Measurements from ENCODE around the gene KIF14. TPM values are rescaled to one million over a fixed set of nuclear protein-coding genes. Genes with fewer than 3 reads are reported as not detected.

Gene KIF14
- total RNA-seq, 3 donors from 2014 or later = 0.60 to 3.0 (median 0.81) TPM

GRCh38 chr1:200653022-200653462 lies 32.5 kb upstream of the KIF14 start:
- no peaks in the 10 kb centered on the region for H3K36me3 ChIP-seq (ENCODE audit: low read depth)
- no peak overlapping the region for H3K4me3 ChIP-seq
- ATAC-seq (no peak), DNase-seq (no peak)
- no peak for TF ChIP-seq CTCF (IDR thresholded peaks at IDR 0.05)
- H3K9me3 ChIP-seq = no peaks in the 10 kb centered on the region
- intact Hi-C loops (cut with DNase I, micrococcal nuclease) = no loop called here
- no peaks in the 10 kb centered on the region for H3K4me1 ChIP-seq (ENCODE audit: low read depth)

GRCh38 chr1:200652378-200652777 lies 31.8 kb upstream of the KIF14 start:
- H3K4me1 ChIP-seq (ENCODE audit: low read depth) = no peaks in the 10 kb centered on the region
- intact Hi-C loops (cut with DNase I, micrococcal nuclease) = no loop called here
- no peak for TF ChIP-seq CTCF (IDR thresholded peaks at IDR 0.05)
- no peaks in the 10 kb centered on the region for H3K36me3 ChIP-seq (ENCODE audit: low read depth)
- DNase-seq (no peak), ATAC-seq (no peak)
- H3K4me3 ChIP-seq = no peak overlapping the region
- H3K9me3 ChIP-seq = no peaks in the 10 kb centered on the region

- ATAC-seq (no peak), DNase-seq (no peak)
- no peak overlapping the region for H3K4me3 ChIP-seq
- no peaks in the 10 kb centered on the region for H3K4me1 ChIP-seq (ENCODE audit: low read depth)
- H3K9me3 ChIP-seq = no peaks in the 10 kb centered on the region
- TF ChIP-seq CTCF (IDR thresholded peaks at IDR 0.05) = no peak
- no peaks in the 10 kb centered on the region for H3K36me3 ChIP-seq (ENCODE audit: low read depth)
- intact Hi-C loops (cut with DNase I, micrococcal nuclease) = no loop called here
Observed at GRCh38 chr1:200646515-200646914, 26.0 kb upstream of the KIF14 start.

- no peak overlapping the region for H3K4me3 ChIP-seq
- H3K36me3 ChIP-seq (ENCODE audit: low read depth) = no peaks in the 10 kb centered on the region
- ATAC-seq (no peak), DNase-seq (no peak)
- no peaks in the 10 kb centered on the region for H3K9me3 ChIP-seq
- TF ChIP-seq CTCF (IDR thresholded peaks at IDR 0.05) = no peak
- no peaks in the 10 kb centered on the region for H3K4me1 ChIP-seq (ENCODE audit: low read depth)
- intact Hi-C loops (cut with DNase I, micrococcal nuclease) = no loop called here
Observed at GRCh38 chr1:200644021-200644420, 23.5 kb upstream of the KIF14 start.

GRCh38 chr1:200642481-200642880 lies 21.9 kb upstream of the KIF14 start:
- ATAC-seq = no peak

More at GRCh38 chr1:200642481-200642880, 21.9 kb upstream of the KIF14 start:
- no peaks in the 10 kb centered on the region for H3K9me3 ChIP-seq
- H3K4me1 ChIP-seq (ENCODE audit: low read depth) = no peaks in the 10 kb centered on the region
- TF ChIP-seq CTCF (IDR thresholded peaks at IDR 0.05) = no peak
- no peak overlapping the region for H3K4me3 ChIP-seq
- intact Hi-C loops (cut with DNase I, micrococcal nuclease) = no loop called here
- DNase-seq = no peak
- H3K36me3 ChIP-seq (ENCODE audit: low read depth) = no peaks in the 10 kb centered on the region
